CD4-positive, alpha-beta T cell treated with Interleukin-12 subunit alpha and Interleukin-12 subunit beta, for 1 hour (primary cell): ENCODE results near the gene MARCHF4.

ENCODE experiments used
- DNase-seq: peaks from one replicate; pipeline ENCODE4 v3.0.0-alpha.2; 2020

The MARCHF4 gene

DNA sequence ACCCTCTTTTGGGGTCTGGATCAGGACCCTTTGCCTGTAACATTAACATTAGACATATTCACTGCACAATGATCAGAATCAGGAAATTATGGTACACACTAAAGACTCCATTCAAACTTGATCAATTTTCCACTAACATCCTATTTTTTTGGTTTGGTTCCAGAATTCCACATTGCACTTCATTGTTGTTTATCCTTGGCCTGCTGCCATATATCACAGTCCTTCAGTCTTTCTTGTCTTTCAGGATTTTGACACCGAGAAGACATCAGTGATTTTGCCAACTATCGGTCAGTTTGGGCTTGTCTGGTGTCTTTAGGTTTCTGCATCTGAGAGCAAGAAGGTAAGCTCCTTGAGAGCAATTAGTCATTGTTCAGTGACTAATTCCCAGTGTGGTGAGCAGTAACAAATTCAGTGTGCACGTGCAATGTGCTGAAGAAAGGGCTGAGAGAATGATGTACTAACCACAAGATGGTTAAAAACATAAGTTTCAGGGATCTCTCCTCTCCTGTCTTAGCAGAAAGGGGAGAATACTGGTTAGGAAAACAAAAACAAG, 23.5 kb downstream of the MARCHF4 start:
- DNase-seq, result no peak

DNA sequence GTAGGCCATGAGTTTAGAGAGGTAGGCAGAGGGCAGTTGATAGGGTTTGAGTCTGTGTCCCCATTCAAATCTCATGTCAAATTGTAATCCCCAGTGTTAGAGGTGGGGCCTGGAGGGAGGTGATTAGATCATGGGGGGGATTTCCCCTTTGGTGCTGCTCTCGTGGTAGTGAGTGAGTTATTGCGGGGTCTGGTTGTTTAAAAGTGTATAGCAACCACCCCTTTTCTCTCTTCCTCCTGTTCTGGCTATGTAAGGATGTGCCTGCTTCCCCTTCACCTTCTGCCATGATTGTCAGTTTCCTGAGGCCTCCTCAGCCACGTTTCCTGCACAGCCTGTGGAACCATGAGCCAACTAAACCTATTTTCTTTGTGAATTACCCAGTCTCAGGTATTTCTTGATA, 25.5 kb downstream of the MARCHF4 start:
- DNase-seq, result no peak

GRCh38 chr2:216345846-216346245, 26.4 kb downstream of the MARCHF4 start:
- DNase-seq, result no peak

GRCh38 chr2:216344950-216345300, 27.4 kb downstream of the MARCHF4 start:
- no peak for DNase-seq

- no peak for DNase-seq
Measured at GRCh38 chr2:216344206-216344949, 27.9 kb downstream of the MARCHF4 start.

- no peak for DNase-seq
Measured at GRCh38 chr2:216343221-216343980, 28.9 kb downstream of the MARCHF4 start.

- DNase-seq, result no peak
Measured at GRCh38 chr2:216341121-216341520, 31.2 kb downstream of the MARCHF4 start.

GRCh38 chr2:216340280-216340631, 32.0 kb downstream of the MARCHF4 start:
- no peak for DNase-seq

DNA sequence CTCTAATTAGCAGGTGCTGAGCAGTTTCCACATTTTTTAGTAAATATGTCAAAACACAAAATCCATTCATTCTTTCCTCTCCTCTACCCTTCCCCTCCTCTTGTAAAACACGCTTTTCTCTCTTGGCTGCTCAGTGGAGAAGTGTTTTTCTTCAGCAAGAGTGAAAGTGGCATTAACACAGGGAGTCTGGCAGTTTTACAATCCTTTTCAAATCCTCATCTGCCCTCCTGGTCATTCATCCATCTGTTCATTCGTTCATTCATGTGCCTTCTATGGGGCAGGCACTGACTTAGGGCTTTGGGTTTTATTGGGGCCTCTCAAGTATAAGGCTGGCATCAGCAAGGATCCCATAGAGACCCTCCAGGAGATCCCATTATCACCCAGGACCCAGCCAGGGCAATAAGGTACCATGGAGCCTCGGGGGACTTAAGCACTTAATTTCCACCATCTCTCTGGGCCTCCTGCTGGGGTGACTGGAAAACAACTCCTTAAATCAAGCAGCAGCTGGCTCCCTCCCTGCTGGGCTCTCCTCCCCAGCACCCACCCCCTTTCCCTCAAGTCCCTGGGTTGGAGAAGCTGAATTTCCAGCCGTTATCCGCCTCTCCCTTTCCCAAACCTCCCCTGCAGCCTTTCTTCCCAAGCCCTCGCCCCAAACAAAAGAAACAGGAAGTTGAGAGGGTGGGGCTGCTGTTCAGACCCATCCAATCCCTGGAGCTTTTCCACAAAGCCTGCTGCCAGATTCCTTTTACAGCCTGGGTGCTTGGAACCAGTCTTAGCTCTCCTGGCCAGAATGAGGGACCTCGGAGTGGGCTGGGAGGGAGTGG, 32.6 kb downstream of the MARCHF4 start:
- DNase-seq, result no peak

DNA sequence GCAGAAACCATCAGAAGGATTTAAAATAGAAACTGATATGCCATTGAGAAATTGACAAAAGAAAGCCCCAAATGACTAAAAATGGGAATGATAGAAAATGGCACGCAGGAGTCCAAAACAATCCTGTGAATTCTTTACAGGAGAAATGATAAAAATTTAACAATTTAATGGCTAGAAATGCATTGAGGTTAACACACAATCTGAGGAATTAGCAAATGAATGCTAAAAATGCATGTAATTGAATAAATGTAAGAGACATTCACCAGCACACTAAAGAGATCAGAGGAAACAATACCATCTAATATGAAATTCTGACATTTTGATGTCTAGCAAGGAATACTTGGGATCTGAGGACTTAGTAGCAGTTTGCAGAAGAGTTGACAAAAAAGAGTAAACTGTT, 37.0 kb downstream of the MARCHF4 start:
- DNase-seq, result no peak

DNA sequence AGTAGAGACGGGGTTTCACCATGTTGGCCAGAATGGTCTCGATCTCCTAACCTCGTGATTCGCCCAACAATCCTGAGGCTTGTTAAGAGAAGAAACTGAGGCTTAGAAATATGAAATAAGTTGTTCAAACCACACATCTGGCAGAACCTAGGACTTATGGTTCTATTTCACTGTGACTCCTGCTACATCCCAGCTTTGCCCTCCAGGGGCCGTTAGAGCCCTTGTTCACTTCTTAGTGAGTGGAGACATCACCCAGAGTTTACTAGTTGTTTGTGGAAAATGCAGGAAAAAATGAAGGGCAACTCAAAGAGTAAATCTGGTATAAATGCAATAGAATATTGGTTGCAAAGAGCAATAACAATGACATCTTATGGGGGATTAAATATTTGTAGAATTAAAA, 43.9 kb downstream of the MARCHF4 start:
- peak; percentile 36 for DNase-seq

DNA sequence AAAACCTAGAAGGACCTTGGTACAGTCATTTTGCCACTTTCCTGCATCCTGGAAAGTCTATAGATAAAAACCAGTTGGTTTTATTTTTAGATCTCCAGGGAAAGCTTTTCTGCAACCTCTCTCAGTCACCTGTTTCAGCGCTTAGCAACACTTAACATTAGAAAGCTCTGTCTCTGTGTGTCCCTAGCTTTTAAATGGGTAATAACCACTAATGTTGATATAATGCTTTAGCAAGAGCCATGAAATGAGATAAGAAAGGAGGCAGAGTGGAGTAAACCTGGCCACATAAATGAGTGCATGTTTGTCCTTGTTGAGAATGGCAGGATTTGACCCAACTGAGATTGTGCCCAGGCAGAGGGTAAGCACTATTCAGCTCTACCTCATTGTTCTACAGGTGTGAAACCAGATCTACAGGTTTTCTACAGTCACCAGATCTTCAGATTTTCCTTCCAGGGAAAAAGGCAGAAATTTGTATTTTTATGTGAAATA, 44.8 kb downstream of the MARCHF4 start:
- DNase-seq, result no peak
